GM10248 (cell line): ENCODE results near the gene TDRD12.
"Not testable (repeated sequence)": the region's sequence is repeated elsewhere in the genome, so short reads cannot be mapped to it uniquely, and the experiment has no call there.

ENCODE experiments used
- CTCF ChIA-PET: fragments of 300-600 bp; sonication (Branson Sonifier 250); formaldehyde crosslinking; extraction: SDS; loops from one replicate; lab custom pipeline; 2021; ENCODE audit warnings: antibody characterized with exemption; lab: Yijun Ruan, JAX
- POLR2A ChIA-PET: fragments of 350-650 bp; sonication (Branson Sonifier 250); formaldehyde crosslinking; extraction: SDS; loops from one replicate; lab custom pipeline; 2020; ENCODE audit warnings: antibody characterized with exemption; lab: Yijun Ruan, JAX
- DNase-seq: peaks from one replicate; pipeline ENCODE4 v3.0.0; 2012; ENCODE audit errors: extremely low spot score
- TF ChIP-seq, protein P1 (sequence below): IDR thresholded peaks from 2 replicates; pipeline ENCODE4 v1.5.1; 2012; ENCODE audit warnings: mild to moderate bottlenecking, low read depth; ENCODE audit errors: extremely low read depth, missing control alignments, control extremely low read depth

TDRD12 gene

DNA sequence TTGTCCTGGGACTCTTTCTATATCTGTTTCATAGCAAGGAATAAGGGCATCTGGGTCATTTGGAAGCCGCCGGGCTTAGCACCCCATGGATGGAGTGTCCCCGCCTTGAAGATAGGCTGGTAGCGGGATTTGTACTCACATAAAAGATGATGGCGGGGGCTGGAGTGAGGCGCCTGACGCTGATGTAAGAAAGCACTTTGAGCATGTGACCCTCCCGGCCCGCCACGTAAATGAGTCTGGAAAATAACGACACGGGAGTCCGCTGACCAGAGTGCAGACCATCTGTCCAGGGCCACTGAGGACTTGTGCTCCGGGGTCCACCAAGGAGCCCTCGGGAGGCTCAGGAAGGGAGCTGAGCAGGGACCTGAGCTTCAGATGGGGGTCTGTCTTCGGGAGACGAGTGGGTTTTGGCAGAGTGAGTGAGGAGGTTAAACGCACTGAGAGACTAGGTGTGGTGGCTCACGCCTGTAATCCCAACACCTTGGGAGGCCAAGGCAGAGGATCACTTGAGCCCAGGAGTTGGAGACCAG is 124.2 kb downstream of the TDRD12 start:
- DNase-seq, result no peak
- TF ChIP-seq, protein P1, sequence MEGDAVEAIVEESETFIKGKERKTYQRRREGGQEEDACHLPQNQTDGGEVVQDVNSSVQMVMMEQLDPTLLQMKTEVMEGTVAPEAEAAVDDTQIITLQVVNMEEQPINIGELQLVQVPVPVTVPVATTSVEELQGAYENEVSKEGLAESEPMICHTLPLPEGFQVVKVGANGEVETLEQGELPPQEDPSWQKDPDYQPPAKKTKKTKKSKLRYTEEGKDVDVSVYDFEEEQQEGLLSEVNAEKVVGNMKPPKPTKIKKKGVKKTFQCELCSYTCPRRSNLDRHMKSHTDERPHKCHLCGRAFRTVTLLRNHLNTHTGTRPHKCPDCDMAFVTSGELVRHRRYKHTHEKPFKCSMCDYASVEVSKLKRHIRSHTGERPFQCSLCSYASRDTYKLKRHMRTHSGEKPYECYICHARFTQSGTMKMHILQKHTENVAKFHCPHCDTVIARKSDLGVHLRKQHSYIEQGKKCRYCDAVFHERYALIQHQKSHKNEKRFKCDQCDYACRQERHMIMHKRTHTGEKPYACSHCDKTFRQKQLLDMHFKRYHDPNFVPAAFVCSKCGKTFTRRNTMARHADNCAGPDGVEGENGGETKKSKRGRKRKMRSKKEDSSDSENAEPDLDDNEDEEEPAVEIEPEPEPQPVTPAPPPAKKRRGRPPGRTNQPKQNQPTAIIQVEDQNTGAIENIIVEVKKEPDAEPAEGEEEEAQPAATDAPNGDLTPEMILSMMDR, result no peak
- CTCF ChIA-PET, result no interaction called here
- POLR2A ChIA-PET, result no interaction called here

DNA sequence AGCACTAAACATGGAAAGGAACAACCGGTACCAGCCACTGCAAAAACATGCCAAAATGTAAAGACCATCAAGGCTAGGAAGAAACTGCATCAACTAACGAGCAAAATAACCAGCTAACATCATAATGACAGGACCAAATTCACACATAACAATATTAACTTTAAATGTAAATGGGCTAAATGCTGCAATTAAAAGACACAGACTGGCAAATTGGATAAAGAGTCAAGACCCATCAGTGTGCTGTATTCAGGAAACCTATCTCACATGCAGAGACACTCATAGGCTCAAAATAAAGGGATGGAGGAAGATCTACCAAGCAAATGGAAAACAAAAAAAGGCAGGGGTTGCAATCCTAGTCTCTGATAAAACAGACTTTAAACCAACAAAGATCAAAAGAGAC is 128.5 kb downstream of the TDRD12 start:
- CTCF ChIA-PET, result not testable (repeated sequence)

DNA sequence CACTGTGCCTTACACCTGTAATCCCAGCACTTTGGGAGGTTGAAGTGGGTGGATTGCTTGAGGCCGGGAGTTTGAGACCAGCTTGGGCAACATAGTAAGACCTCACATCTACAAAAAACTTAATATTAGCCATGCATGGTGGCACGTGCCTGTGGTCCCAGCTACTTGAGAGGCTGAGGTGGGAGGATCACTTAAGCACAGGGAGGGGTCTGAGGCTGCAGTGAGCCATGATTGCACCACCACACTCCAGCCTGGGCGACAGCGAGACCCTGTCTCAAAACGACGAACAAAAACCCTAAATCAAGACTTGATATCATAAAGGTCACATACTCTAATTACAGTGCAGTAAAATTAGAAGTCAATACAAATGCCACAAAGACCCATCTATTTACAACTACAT is 132.6 kb downstream of the TDRD12 start:
- DNase-seq, result no peak
- TF ChIP-seq, protein P1, result no peak
- ChIA-PET CTCF (no interaction called here), POLR2A (no interaction called here)

More for the DNA sequence above, 128.5 kb downstream of the TDRD12 start:
- DNase-seq, POLR2A ChIA-PET: not testable (repeated sequence)

DNA sequence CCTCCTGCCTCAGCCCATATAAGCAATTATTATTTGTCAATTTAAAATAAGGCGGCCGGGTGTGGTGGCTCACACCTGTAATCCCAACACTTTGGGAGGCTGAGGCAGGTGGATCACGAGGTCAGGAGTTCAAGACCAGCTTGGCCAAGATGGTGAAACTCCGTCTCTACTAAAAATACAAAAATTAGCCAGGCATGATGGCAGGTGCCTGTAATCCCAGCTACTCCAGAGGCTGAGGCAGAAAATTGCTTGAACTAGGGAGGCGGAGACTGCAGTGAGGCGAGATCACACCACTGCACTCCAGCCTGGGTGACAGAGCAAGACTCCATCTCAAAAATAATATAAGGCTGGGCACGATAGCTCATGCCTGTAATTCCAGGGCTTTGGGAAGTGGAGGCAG is 137.3 kb downstream of the TDRD12 start:
- POLR2A ChIA-PET, result not testable (repeated sequence)
- CTCF ChIA-PET, result interaction anchor here (1.0 to 2.1 kb wide), 2 partner anchors 9 to 119 kb away, joined by 3 to 8 read pairs; no protein-coding TSS in a partner anchor

DNA sequence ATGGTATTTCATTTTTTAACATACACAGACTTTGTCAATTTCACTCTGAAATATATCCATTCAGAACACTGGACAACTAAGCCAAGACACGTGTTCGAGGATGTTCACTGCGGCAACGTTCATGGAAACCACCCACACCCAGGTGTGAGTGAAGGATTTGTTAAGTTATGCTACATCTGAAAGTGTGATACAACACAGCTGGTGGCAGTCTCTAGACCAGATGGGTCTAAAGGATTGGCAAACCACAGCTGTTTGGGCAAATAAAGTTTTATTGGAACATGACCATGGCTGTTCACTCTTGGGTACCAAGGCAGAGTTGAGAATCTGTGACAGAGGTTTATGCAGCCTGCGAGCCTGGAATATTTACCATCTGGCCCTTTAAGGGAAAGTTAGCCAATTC is 138.0 kb downstream of the TDRD12 start:
- ChIA-PET POLR2A (no interaction called here), CTCF (no interaction called here)
- no peak for DNase-seq
- TF ChIP-seq, protein P1, result no peak

More for the DNA sequence above, 137.3 kb downstream of the TDRD12 start:
- not testable (repeated sequence) for DNase-seq

DNA sequence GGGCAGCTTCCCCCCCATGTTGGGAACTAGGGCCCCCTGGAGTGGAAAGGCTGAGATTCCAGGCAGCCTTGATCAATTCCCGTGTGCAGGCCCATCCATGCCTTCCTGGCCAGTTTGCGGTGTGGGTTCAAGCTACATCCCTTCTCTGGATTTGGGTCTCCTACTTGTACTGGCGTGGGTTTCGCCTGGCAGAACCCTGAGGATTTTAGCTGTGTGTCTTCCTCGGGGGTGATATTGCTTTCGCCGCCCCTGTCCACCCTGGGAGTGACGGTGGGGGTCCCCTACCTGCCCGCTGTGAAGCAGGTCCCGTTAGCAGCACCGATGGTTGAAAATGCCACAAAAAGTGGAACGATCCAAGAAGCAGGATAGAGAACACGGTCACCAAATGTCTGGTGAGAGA is 138.6 kb downstream of the TDRD12 start:
- CTCF ChIA-PET, result no interaction called here
- no peak for DNase-seq
- POLR2A ChIA-PET, result no interaction called here
- TF ChIP-seq, protein P1, result no peak

DNA sequence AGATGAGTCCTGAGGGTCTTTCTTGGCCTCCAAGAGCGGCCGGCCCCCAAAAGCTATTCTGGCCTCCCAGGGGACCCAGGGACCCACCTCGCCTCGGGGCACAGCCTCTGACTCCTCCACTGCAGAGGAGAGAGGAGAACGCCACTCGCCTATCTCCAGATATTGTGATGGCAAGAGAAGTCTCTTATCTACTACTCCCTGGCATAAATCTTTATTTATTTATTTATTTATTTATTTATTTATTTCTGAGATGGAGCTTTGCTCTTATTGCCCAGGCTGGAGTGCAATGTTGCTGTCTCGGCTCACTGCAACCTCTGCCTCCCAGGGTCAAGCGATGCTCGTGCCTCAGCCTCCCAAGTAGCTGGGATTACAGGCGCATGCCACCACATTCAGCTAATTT is 139.0 kb downstream of the TDRD12 start:
- DNase-seq, result no peak
- ChIA-PET CTCF (no interaction called here), POLR2A (no interaction called here)
- TF ChIP-seq, protein P1, result no peak

DNA sequence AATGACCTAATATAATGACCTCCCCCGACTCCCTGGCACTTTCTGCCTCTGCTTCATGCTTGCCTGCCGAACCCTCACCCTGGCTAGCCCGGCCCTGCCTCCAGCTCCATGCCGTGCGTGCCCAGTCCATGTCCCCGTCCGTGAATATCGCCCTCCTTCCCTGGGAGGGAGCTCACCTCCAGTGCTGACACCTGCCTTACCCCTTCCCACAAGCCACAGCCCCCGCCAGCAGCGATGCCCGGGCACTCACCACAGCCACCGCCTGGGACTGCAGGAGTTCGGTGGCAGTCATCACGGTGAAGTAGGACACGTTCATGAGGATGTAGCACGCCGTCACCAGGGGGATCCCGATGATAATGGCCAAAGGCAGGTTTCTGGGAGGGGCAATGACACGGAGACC is 140.0 kb downstream of the TDRD12 start:
- TF ChIP-seq, protein P1, result no peak
- CTCF ChIA-PET, result interaction anchor here (1.2 kb wide), 1 partner anchor 67 kb away, joined by 3 read pairs; no protein-coding TSS in a partner anchor
- POLR2A ChIA-PET, result no interaction called here
- no peak for DNase-seq
